Measurements from ENCODE around the gene ADAP1. TPM values are rescaled to one million over a fixed set of nuclear protein-coding genes. Genes with fewer than 3 reads are reported as not detected.

The ADAP1 gene
- total and polyA plus RNA-seq, 2 of the 8 experiments (the other 6 are each of a cell fraction or from before 2014, with no cell fraction given) = 5.8 to 6.1 TPM

DNA sequence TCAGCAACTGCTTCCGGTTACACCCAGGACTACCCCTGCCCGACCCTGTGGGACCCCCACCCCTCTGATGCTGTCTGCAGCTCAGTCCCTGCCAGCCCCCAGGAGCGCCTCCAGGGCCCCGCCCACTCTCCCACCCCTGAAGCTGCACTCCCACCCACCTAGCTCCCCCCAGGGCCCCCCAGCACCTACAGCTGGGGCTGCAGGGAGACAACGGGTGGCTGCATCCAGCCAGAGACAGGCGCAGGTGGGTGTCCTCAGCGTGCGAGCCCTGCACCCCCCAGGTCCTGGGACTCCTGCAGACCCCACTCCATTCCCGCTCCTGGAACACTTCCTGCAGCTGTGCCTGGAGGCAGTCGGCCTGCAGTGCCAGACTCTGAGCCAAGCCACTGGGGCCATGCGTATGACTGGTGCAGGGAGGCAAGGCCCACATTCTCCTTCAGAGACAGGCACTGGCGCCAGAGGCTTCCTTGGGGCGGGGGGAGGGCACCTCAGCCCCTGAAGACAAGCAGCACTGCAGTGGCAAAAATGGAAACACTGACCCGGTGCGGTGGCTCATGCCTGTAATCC lies 34.6 kb upstream of the ADAP1 start (continued):
- no peak for TF ChIP-seq BRCA1 (IDR thresholded peaks at IDR 0.05; ENCODE audit: low read depth, low read length)
- TF ChIP-seq HDAC6 (IDR thresholded peaks at IDR 0.05; ENCODE audit: low read depth, low read length) = no peak
- TF ChIP-seq TEAD4 (IDR thresholded peaks at IDR 0.05; ENCODE audit: low read depth, low read length) = no peak
- TF ChIP-seq YY1 (IDR thresholded peaks at IDR 0.05; ENCODE audit: low read depth, low read length) = no peak
